GM21447 (cell line): ENCODE results near the gene ADAMTS2.
"Not testable (repeated sequence)": the region's sequence is repeated elsewhere in the genome, so short reads cannot be mapped to it uniquely, and the experiment has no call there.

ENCODE experiments used
- ATAC-seq: cut with Tn5 transposase; IDR thresholded peaks from one replicate; pipeline ENCODE4 v1.9.1; 2021; ENCODE audit not compliant: unreplicated experiment

ADAMTS2 gene

GRCh38 chr5:179118756-179119414, 226.4 kb downstream of the ADAMTS2 start:
- ATAC-seq: no peak

GRCh38 chr5:179118338-179118737, 226.9 kb downstream of the ADAMTS2 start:
- no peak for ATAC-seq

- ATAC-seq: no peak
Measured at GRCh38 chr5:179115845-179116524, 229.3 kb downstream of the ADAMTS2 start.

- ATAC-seq: no peak
Measured at GRCh38 chr5:179115307-179115706, 230.0 kb downstream of the ADAMTS2 start.

GRCh38 chr5:179114756-179115155, 230.5 kb downstream of the ADAMTS2 start:
- no peak for ATAC-seq

GRCh38 chr5:179113945-179114641, 231.2 kb downstream of the ADAMTS2 start:
- ATAC-seq: no peak

- no peak for ATAC-seq
Measured at GRCh38 chr5:179113143-179113530, 232.1 kb downstream of the ADAMTS2 start.

- no peak for ATAC-seq
Measured at GRCh38 chr5:179112469-179113142, 232.7 kb downstream of the ADAMTS2 start.

GRCh38 chr5:179111267-179112207, 233.7 kb downstream of the ADAMTS2 start:
- ATAC-seq: no peak

GRCh38 chr5:179110528-179110927, 234.7 kb downstream of the ADAMTS2 start:
- ATAC-seq: no peak

- ATAC-seq: not testable (repeated sequence)
Measured at GRCh38 chr5:179101282-179101681, 244.0 kb downstream of the ADAMTS2 start.

GRCh38 chr5:179089502-179089901, 255.8 kb downstream of the ADAMTS2 start:
- no peak for ATAC-seq

GRCh38 chr5:179080724-179081123, 264.5 kb downstream of the ADAMTS2 start:
- no peak for ATAC-seq

GRCh38 chr5:179079165-179079987, 265.9 kb downstream of the ADAMTS2 start:
- no peak for ATAC-seq

- no peak for ATAC-seq
Measured at GRCh38 chr5:179065703-179066102, 279.6 kb downstream of the ADAMTS2 start.

GRCh38 chr5:179061025-179061424, 284.2 kb downstream of the ADAMTS2 start:
- ATAC-seq: no peak
